Tibial artery (tissue), 4 donors: Measurements from ENCODE around the gene LRIG1.

Source experiments
- DNase-seq, 2 donors: peaks; one replicate each; pipeline ENCODE4 v3.0.0-alpha.2; 2019
- H3K27ac ChIP-seq, 2 donors: fragments of 200-600 bp; sonication (generic) in 1 of 2; 1 replicate in 1 of 2; 2 replicates in 1 of 2; pipeline ENCODE4 v1.5.1; 2018 to 2019; ENCODE audit warnings: mild to moderate bottlenecking in 1 of 2
- H3K27me3 ChIP-seq, 2 donors: fragments of 200-600 bp; sonication (generic) in 1 of 2; one replicate each; pipeline versions ENCODE4 v1.5.1 to v1.6.0; 2016 to 2019
- H3K36me3 ChIP-seq, 3 donors: fragments of 200-600 bp; sonication (generic) in 2 of 3; one replicate each; pipeline ENCODE4 v1.5.1; 2016 to 2019; ENCODE audit warnings: mild to moderate bottlenecking in 2 of 3
- H3K4me1 ChIP-seq, 4 donors: fragments of 200-600 bp; sonication (generic) in 2 of 4; 1 replicate in 3 of 4; 2 replicates in 1 of 4; pipeline ENCODE4 v1.5.1; 2016 to 2019
- H3K4me3 ChIP-seq, 2 donors: fragments of 200-600 bp; sonication (generic) in 1 of 2; 1 replicate in 1 of 2; 2 replicates in 1 of 2; pipeline ENCODE4 v1.5.1; 2018 to 2019; ENCODE audit warnings: mild to moderate bottlenecking in 2 of 2
- H3K9me3 ChIP-seq, 3 donors: fragments of 200-600 bp; sonication (generic) in 1 of 3; one replicate each; pipeline ENCODE4 v1.5.1; 2016 to 2019
- intact Hi-C: fragments of 100-400 bp; cut with DNase I; formaldehyde crosslinking; loops from one replicate; pipeline ENCODE4 v1.15.0; 2023; ENCODE audit warnings: low total_unique reads
- TF ChIP-seq, protein P1 (sequence below), 2 experiments: fragments of 200-600 bp in 1 of 2; fragments of 450-650 bp in 1 of 2; IDR thresholded peaks; one replicate each; pipeline ENCODE4 v1.5.1; 2017 to 2019; ENCODE audit warnings: antibody characterized with exemption in 2 of 2, mild to moderate bottlenecking in 1 of 2, moderate library complexity in 1 of 2

LRIG1 gene

DNA sequence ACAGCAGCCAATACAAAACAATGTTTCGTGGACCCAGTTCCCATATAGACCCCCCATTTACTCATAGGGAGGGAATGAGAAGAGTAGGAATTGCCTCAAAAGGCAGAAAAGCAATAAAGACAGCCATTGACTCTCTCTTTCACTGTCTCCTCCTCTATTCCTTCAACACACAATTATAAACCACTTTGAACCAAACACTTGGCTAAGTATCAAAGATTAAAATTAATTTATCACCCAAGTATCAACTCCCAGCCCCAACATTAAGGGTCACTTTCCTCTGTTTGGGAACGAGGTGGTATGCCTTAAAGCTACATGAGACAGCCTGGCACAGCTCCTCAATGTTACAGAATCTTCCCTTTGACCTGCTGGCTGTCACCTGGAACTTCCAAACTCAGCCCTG lies 16.4 kb upstream of the LRIG1 start:
- Histone ChIP-seq H3K9me3 (no peaks in the 10 kb centered on the region), H3K36me3 (no peaks in the 10 kb centered on the region), H3K4me1 (peaks cover 0 to 6% (median 0%) of the 10 kb centered on the region in 4 donors), H3K27ac (no peak overlapping the region), H3K4me3 (no peak overlapping the region), H3K27me3 (no peaks in the 10 kb centered on the region)
- TF ChIP-seq, protein P1, sequence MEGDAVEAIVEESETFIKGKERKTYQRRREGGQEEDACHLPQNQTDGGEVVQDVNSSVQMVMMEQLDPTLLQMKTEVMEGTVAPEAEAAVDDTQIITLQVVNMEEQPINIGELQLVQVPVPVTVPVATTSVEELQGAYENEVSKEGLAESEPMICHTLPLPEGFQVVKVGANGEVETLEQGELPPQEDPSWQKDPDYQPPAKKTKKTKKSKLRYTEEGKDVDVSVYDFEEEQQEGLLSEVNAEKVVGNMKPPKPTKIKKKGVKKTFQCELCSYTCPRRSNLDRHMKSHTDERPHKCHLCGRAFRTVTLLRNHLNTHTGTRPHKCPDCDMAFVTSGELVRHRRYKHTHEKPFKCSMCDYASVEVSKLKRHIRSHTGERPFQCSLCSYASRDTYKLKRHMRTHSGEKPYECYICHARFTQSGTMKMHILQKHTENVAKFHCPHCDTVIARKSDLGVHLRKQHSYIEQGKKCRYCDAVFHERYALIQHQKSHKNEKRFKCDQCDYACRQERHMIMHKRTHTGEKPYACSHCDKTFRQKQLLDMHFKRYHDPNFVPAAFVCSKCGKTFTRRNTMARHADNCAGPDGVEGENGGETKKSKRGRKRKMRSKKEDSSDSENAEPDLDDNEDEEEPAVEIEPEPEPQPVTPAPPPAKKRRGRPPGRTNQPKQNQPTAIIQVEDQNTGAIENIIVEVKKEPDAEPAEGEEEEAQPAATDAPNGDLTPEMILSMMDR (IDR thresholded peaks at IDR 0.05) = no peak
- no peak for DNase-seq
- intact Hi-C loops = no loop called here

DNA sequence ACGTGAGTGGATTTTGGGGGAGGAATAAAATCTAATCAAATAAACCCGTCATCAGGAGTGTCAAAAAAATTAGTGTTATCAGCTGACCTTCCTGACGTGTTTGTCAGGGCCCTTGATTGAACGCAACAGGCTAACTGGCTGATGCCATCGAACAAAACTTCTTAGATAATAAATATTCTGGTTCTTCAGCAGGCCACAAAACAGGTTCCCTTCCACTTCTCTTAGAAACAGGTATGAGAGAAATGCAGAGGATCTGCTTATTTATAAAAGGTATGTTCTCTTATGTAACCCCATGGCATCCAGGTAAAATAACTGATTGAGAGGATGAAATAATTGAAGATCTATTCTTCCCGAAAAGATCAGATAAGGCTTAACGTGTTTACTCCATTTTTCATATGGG lies 7.6 kb upstream of the LRIG1 start:
- intact Hi-C loops = loop anchor here (10.0 kb wide), 3 partner anchors 46 to 306 kb away; no protein-coding TSS in a partner anchor
- H3K36me3 ChIP-seq = no peaks in the 10 kb centered on the region
- peaks cover 0 to 6% (median 2%) of the 10 kb centered on the region in 4 donors for H3K4me1 ChIP-seq
- no peak overlapping the region for H3K27ac ChIP-seq
- TF ChIP-seq, protein P1 (IDR thresholded peaks at IDR 0.05) = no peak
- H3K9me3 ChIP-seq = no peaks in the 10 kb centered on the region
- H3K27me3 ChIP-seq = no peaks in the 10 kb centered on the region
- no peak for DNase-seq
- no peak overlapping the region for H3K4me3 ChIP-seq

DNA sequence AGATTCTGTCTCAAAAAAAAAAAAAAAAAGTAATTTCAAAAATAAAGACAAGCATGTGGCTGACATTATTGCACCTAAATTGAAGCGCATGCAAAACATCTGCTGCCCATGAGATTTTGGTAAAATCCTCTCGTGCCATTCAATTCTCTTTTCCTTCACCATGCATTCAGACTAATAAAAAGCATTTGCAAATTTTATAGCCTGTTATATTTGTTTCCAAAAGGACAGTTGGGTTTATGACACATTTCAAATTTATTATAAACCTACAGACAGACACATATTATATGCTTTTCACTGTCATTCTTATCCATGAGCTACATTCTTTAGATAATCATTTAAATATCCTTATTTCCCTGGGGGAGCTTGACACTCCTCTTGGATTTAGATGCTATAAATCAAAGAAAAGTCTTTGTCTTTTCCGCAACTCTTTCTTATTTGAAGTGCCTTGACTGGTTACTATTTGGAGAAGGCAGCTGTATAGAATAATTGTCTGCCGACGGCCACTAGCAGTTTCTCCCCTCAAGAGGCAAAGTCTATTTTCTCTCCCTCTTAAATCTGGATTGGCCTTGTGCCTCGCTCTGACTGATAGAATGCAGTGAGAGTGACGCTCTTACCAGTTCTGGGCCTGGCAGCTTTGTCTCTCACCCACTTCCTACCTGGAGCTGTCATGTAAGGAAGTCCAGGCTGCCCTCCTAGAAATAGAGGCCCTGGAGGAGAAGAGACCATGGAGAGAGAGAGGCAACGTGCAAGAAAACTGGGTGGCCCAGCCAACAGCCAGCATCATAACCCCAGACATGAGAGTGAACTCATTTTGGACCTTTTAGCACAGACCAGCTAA lies 6.8 kb upstream of the LRIG1 start:
- Histone ChIP-seq H3K27me3 (no peaks in the 10 kb centered on the region), H3K4me3 (no peak overlapping the region), H3K9me3 (no peaks in the 10 kb centered on the region), H3K4me1 (peaks cover 0 to 6% (median 2%) of the 10 kb centered on the region in 4 donors), H3K27ac (no peak overlapping the region), H3K36me3 (no peaks in the 10 kb centered on the region)
- intact Hi-C loops = loop anchor here (10.0 kb wide), 3 partner anchors 47 to 307 kb away; no protein-coding TSS in a partner anchor
- TF ChIP-seq, protein P1 (IDR thresholded peaks at IDR 0.05) = no peak
- no peak for DNase-seq

- H3K4me3 ChIP-seq = no peak overlapping the region
- TF ChIP-seq, protein P1 (IDR thresholded peaks at IDR 0.05) = no peak
- H3K9me3 ChIP-seq = no peaks in the 10 kb centered on the region
- peaks cover 0 to 12% (median 7%) of the 10 kb centered on the region in 4 donors for H3K4me1 ChIP-seq
- no peak for DNase-seq
- no peaks in the 10 kb centered on the region for H3K27me3 ChIP-seq
- H3K27ac ChIP-seq = no peak overlapping the region
- no peaks in the 10 kb centered on the region for H3K36me3 ChIP-seq
- intact Hi-C loops = loop anchor here (10.0 kb wide), 3 partner anchors 49 to 309 kb away; no protein-coding TSS in a partner anchor
Measured at GRCh38 chr3:66506154-66506553, 5.3 kb upstream of the LRIG1 start.

GRCh38 chr3:66504850-66505641 lies 4.2 kb upstream of the LRIG1 start:
- Histone ChIP-seq H3K36me3 (no peaks in the 10 kb centered on the region), H3K27me3 (no peaks in the 10 kb centered on the region), H3K4me3 (no peak overlapping the region), H3K9me3 (no peaks in the 10 kb centered on the region), H3K4me1 (peaks cover 0 to 12% (median 7%) of the 10 kb centered on the region in 4 donors), H3K27ac (no peak overlapping the region)
- intact Hi-C loops = loop anchor here (5.0 to 10.0 kb wide), 4 partner anchors 50 to 310 kb away; no protein-coding TSS in a partner anchor
- TF ChIP-seq, protein P1 (IDR thresholded peaks at IDR 0.05) = no peak
- no peak for DNase-seq
